ENCODE data around the gene TTC34. TPM values are rescaled to one million over a fixed set of nuclear protein-coding genes. Genes with fewer than 3 reads are reported as not detected.

The TTC34 gene
- polyA plus RNA-seq, 1 of the 3 experiments (the other 2 are of a cell fraction) = 0.16 TPM

DNA sequence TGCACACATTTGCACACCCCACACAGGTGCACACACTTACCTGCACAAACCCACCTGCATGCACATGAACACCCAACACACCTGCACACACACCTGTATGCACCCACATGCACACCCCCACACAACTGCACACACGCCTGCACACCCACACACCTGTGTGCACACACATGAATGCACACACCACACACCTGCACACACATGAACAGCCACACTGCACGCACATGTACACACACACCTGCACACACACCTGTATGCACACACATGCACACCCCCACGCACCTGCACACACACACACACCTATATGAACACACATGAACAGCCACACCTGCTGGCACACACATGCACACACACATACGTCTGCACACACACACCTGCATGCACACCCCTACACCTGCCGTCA is 17.9 kb upstream of the TTC34 start:
- TF ChIP-seq ELF1 (IDR thresholded peaks at IDR 0.05) (no peak), GATA2 (CRISPR knock-in tag; IDR thresholded peaks at IDR 0.05) (no peak)
- no peaks in the 10 kb centered on the region for H3K9me3 ChIP-seq
- H3K9me2 ChIP-seq = no peaks in the 10 kb centered on the region
- no peak overlapping the region for H3K27ac ChIP-seq (ENCODE audit: low read depth in 2 of 2, low read length in 1 of 2)
- ChIA-PET CTCF (interaction anchor here (4.1 kb wide), 1 partner anchor 605 kb away, joined by 17 read pairs; no protein-coding TSS in a partner anchor), POLR2A (no interaction called here)
- H2AFZ ChIP-seq (ENCODE audit: low read depth) = no peak overlapping the region
- H4K20me1 ChIP-seq (ENCODE audit: insufficient read depth) = no peaks in the 10 kb centered on the region
- H3K4me2 ChIP-seq = no peak overlapping the region
- no peak for DNase-seq
- WGBS (ENCODE audit: low lambda C conversion rate) = 14% methylated on average over 4 of the region's 5 CpGs
- H3K27me3 ChIP-seq (ENCODE audit: insufficient read depth) = no peaks in the 10 kb centered on the region; the same call in 1 of the 2 replicates
- H3F3A ChIP-seq (replicated peaks; ENCODE audit: insufficient read depth) = no peaks in the 10 kb centered on the region
- H3K4me3 ChIP-seq (ENCODE audit: low read depth in 2 of 2, low read length in 1 of 2) = no peak overlapping the region
- H3K4me1 ChIP-seq (ENCODE audit: control insufficient read depth in 1 of 2, insufficient read depth in 2 of 2, low read depth in 1 of 2, low read length in 1 of 2) = no peaks in the 10 kb centered on the region
- H3K79me2 ChIP-seq (ENCODE audit: insufficient read depth) = no peaks in the 10 kb centered on the region
- no peaks in the 10 kb centered on the region for H3K36me3 ChIP-seq (replicated peaks in 1 of 2; ENCODE audit: control insufficient read depth in 1 of 2, insufficient read depth in 2 of 2, low read length in 1 of 2)
- no peak overlapping the region for H3K9ac ChIP-seq

DNA sequence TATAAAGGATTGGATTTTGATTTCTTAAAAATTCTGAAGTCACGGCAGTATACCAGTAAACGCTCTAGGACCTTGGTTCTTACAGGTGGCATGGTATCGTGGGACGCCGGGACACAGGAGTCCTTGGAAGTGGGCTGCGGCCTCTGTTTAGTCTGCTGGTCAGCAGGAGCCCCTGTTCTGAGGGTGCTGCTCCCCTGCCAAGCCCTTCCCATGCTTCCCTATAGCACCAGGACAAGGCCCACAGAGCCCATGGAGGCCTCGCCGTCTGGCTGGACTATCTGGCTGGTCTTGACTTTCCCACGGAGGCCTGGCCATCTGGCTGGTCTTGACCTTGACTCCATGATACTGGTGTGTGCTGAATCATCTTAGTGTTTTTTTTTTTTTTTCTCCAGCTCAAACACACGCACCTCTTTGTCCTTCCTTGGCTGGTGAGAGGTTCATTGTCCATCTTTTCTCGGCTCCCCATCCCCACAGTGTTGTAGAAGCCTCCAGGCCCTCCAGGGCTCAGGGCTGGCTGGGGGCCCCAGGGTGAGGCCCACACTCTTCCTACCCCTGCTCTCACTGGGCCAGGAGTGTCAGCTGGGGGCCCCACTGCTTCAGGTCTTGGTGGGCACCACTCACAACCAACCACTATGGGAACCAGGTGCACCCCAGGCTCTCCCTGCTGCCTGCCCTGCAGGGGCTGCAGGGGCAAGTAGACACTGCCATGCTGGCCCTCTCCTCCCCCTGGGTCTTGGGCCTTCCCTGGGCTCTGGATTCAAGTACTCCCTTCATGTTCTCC is 16.5 kb upstream of the TTC34 start:
- POLR2A ChIA-PET = no interaction called here
- Histone ChIP-seq H3K9me3 (no peaks in the 10 kb centered on the region), H3K27me3 (ENCODE audit: insufficient read depth) (no peaks in the 10 kb centered on the region; the same call in 1 of the 2 replicates), H3K79me2 (ENCODE audit: insufficient read depth) (no peaks in the 10 kb centered on the region), H3K27ac (ENCODE audit: low read depth in 2 of 2, low read length in 1 of 2) (no peak overlapping the region), H2AFZ (ENCODE audit: low read depth) (no peak overlapping the region), H3F3A (replicated peaks; ENCODE audit: insufficient read depth) (no peaks in the 10 kb centered on the region), H4K20me1 (ENCODE audit: insufficient read depth) (no peaks in the 10 kb centered on the region), H3K36me3 (replicated peaks in 1 of 2; ENCODE audit: control insufficient read depth in 1 of 2, insufficient read depth in 2 of 2, low read length in 1 of 2) (no peaks in the 10 kb centered on the region), H3K4me3 (ENCODE audit: low read depth in 2 of 2, low read length in 1 of 2) (no peak overlapping the region), H3K9me2 (no peaks in the 10 kb centered on the region), H3K4me2 (no peak overlapping the region), H3K4me1 (ENCODE audit: control insufficient read depth in 1 of 2, insufficient read depth in 2 of 2, low read depth in 1 of 2, low read length in 1 of 2) (no peaks in the 10 kb centered on the region), H3K9ac (no peak overlapping the region)
- WGBS (ENCODE audit: low lambda C conversion rate) = 9% methylated on average over 7 of the region's 11 CpGs
- DNase-seq = no peak
- TF ChIP-seq, protein P1, sequence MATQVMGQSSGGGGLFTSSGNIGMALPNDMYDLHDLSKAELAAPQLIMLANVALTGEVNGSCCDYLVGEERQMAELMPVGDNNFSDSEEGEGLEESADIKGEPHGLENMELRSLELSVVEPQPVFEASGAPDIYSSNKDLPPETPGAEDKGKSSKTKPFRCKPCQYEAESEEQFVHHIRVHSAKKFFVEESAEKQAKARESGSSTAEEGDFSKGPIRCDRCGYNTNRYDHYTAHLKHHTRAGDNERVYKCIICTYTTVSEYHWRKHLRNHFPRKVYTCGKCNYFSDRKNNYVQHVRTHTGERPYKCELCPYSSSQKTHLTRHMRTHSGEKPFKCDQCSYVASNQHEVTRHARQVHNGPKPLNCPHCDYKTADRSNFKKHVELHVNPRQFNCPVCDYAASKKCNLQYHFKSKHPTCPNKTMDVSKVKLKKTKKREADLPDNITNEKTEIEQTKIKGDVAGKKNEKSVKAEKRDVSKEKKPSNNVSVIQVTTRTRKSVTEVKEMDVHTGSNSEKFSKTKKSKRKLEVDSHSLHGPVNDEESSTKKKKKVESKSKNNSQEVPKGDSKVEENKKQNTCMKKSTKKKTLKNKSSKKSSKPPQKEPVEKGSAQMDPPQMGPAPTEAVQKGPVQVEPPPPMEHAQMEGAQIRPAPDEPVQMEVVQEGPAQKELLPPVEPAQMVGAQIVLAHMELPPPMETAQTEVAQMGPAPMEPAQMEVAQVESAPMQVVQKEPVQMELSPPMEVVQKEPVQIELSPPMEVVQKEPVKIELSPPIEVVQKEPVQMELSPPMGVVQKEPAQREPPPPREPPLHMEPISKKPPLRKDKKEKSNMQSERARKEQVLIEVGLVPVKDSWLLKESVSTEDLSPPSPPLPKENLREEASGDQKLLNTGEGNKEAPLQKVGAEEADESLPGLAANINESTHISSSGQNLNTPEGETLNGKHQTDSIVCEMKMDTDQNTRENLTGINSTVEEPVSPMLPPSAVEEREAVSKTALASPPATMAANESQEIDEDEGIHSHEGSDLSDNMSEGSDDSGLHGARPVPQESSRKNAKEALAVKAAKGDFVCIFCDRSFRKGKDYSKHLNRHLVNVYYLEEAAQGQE (IDR thresholded peaks at IDR 0.05; ENCODE audit: low read depth, low read length) = no peak
- TF ChIP-seq, protein P2, sequence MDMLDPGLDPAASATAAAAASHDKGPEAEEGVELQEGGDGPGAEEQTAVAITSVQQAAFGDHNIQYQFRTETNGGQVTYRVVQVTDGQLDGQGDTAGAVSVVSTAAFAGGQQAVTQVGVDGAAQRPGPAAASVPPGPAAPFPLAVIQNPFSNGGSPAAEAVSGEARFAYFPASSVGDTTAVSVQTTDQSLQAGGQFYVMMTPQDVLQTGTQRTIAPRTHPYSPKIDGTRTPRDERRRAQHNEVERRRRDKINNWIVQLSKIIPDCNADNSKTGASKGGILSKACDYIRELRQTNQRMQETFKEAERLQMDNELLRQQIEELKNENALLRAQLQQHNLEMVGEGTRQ (IDR thresholded peaks at IDR 0.05; ENCODE audit: borderline replicate concordance, low read depth, low read length) = no peak
- TF ChIP-seq TAF1 (IDR thresholded peaks at IDR 0.05; ENCODE audit: borderline replicate concordance, low read depth, low read length) (no peak), SMC3 (IDR thresholded peaks at IDR 0.05; ENCODE audit: low read depth, low read length) (no peak), FOSL2 (IDR thresholded peaks at IDR 0.05; ENCODE audit: borderline replicate concordance, low read depth) (no peak), SIN3A (IDR thresholded peaks at IDR 0.05; ENCODE audit: borderline replicate concordance, low read depth, low read length) (no peak), RCOR1 (IDR thresholded peaks at IDR 0.05; ENCODE audit: low read length) (no peak), MXI1 (IDR thresholded peaks at IDR 0.05; ENCODE audit: low read depth, low read length) (no peak), RXRA (IDR thresholded peaks at IDR 0.05; ENCODE audit: borderline replicate concordance, low read depth) (no peak), TCF12 (IDR thresholded peaks at IDR 0.05) (no peak), FOXJ3 (CRISPR knock-in tag; IDR thresholded peaks at IDR 0.05) (no peak), EP300 (IDR thresholded peaks at IDR 0.05; ENCODE audit: borderline replicate concordance in 1 of 2, low read depth in 1 of 2, low read length in 1 of 2) (no peak), YY1 (IDR thresholded peaks at IDR 0.05; ENCODE audit: low read depth) (no peak), FOXM1 (IDR thresholded peaks at IDR 0.05; ENCODE audit: low read depth) (no peak), JUND (IDR thresholded peaks at IDR 0.05) (no peak), POLR2AphosphoS5 (IDR thresholded peaks at IDR 0.05; ENCODE audit: low read depth, low read length) (no peak), RAD21 (IDR thresholded peaks at IDR 0.05; ENCODE audit: low read length) (no peak), CHD2 (IDR thresholded peaks at IDR 0.05; ENCODE audit: low read length, partially characterized antibody) (no peak)
- TF ChIP-seq, protein P3, sequence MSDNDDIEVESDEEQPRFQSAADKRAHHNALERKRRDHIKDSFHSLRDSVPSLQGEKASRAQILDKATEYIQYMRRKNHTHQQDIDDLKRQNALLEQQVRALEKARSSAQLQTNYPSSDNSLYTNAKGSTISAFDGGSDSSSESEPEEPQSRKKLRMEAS (IDR thresholded peaks at IDR 0.05; ENCODE audit: low read depth) = no peak
- TF ChIP-seq, protein P4, sequence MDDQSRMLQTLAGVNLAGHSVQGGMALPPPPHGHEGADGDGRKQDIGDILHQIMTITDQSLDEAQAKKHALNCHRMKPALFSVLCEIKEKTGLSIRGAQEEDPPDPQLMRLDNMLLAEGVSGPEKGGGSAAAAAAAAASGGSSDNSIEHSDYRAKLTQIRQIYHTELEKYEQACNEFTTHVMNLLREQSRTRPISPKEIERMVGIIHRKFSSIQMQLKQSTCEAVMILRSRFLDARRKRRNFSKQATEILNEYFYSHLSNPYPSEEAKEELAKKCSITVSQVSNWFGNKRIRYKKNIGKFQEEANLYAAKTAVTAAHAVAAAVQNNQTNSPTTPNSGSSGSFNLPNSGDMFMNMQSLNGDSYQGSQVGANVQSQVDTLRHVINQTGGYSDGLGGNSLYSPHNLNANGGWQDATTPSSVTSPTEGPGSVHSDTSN (IDR thresholded peaks at IDR 0.05) = no peak
- CTCF ChIA-PET = interaction anchor here (1.1 kb wide), 1 partner anchor 58 kb away, joined by 3 read pairs; no protein-coding TSS in a partner anchor
